NCI-H345 (cell line): ENCODE results near the gene NUCB2.

ENCODE experiments used
- DNase-seq: peaks from one replicate; lab custom pipeline; 2025; lab: John Stamatoyannopoulos, UW

The NUCB2 gene

DNA sequence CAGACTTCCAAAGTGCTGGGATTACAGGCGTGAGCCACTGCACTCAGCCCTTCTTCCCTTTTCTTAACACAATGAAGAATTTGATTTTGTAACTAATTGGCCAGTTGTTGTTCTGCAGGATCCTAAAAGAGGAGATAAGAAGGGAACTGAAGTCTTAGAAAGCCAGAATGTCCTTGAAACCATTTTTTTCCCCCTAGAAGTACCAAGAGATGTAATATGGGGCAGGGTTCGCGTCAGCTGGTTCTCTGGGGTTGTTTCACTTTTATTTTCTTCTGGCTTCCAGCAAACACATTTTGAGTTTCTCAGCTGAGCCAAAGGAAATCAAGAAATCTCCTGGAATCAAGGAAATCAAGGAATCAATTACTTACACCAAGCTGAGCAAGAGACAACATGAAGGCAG is 7.6 kb upstream of the NUCB2 start:
- no peak for DNase-seq

DNA sequence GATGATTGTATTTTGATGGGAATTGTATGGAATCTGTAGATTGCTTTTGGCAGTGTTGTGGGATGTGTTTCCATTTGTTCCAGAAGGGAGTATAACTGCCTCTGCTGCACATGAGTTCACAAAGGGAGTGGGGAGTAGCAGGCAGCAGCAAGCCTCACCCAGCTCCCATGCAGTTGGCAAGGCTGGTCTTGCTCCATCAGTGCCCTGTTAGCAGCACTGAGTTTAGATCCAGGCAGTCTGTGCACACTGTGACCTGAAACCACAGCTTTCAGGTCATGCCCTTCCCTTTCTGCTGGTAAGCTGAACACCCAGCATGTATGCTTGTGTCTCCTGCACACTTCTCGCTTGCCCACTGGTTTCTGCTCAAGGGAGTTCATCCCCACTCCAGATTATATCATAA is 3.7 kb upstream of the NUCB2 start:
- DNase-seq: no peak

DNA sequence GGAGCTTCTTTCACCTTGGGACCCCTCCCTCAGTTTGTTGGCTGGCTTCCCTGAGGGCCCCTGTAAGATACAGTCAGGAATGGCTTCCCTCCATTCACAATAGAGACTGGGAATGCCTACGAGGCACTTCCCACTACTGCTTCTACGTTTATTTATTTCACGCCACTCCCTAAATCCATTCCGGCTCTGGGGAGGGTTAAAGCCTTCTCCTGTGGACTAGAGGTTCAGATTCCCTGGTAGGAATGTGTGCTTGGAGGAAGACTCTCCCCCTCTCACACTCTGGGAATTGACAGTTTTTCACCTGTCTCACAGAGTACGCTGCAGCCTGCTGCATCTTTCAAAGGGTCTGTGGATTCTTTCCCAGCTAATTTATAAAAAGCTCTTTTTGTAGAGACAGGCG is 3.3 kb upstream of the NUCB2 start:
- DNase-seq: no peak

DNA sequence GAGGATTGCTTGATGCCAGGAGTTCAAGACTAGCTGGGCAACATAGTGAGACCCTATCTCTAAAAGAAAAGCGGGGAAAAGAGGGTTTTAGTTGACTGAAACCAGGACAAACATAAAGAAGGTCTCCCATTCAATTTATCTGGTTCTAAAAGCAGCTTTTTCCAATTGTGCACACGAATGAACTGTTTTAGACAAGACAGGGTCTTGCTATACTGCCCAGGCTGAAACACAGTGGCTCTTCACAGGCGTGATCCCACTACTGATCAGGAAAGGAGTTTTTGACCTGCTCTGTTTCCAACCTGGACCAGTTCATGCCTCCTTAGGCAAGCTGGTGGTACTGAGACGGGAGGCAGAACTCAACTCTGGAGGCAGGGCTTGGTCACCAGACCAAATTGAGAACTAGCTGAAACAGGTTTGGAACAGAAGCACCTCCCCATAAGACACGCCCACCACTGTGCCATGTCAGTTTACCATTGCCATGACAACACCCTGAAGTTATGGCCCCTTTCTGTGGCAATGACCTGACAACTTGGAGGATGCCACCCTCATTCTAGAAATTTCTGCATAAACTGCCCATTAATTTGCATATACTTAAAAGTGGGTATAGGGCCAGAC is 2.8 kb upstream of the NUCB2 start:
- no peak for DNase-seq

DNA sequence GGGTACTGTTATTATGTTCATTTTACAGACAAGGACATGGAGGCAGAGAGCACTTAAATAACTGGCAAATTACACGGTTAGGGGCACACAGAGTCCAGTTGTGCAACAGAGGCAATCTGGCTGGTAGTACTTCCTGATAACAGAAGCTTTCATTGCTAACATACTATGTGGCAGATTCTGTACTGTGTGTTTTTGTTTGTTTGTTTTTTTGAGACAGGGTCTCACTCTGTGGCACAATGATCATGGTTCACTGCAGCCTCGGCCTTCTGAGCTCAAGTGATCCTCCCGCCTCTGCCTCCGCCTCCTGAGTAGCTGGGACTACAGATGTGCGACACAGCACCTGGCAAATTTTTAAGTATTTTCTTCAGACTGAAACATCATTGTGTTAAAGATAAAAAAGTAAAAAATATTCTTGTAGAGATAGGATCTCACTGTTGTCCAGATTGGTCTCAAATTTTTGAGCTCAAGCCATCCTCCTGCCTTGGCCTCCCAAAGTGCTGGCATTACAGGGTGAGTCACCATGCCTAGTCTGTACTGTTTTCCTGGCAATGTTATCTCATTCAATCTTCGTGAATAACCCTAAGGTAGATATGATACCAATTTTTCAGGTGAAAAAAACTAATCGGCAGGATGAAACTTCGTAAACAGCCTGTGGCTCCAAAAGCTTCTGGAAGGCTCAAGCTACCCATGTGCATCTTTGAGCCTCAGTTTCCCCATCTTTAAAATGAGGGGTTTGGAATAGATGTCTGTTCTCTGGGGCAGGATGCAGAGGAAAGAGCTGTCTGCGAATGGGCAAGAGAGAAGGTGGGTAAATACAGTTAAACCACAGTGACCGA is 921 bp upstream of the NUCB2 start:
- DNase-seq: no peak

DNA sequence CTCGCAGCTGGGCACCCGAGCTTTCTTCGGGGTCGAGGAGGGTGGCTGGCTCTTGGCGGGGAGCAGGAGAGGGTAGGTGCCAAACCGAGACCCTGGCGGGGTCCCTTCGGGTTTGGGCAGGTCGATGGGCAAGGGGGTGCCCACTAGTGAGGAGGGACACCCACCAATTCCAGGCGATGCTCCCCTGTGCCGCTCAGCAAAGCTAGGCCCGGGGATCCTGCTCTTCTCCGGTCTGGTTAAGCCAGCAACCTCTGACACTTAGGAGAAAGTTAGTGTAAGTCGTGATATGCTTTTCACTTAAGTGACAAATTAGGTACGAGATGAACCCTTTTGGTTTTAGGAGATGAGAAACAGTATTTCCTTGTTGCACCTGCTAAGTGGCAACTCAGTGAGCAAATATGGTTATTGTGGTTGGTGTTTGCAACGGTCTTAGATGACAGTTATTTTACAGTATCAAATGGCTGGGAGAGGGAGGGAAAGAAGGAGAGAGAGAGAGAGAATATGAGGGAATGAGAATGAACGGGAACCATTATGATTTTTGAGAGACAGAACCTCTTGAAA is 565 bp downstream of the NUCB2 start:
- DNase-seq: peak; percentile 57

DNA sequence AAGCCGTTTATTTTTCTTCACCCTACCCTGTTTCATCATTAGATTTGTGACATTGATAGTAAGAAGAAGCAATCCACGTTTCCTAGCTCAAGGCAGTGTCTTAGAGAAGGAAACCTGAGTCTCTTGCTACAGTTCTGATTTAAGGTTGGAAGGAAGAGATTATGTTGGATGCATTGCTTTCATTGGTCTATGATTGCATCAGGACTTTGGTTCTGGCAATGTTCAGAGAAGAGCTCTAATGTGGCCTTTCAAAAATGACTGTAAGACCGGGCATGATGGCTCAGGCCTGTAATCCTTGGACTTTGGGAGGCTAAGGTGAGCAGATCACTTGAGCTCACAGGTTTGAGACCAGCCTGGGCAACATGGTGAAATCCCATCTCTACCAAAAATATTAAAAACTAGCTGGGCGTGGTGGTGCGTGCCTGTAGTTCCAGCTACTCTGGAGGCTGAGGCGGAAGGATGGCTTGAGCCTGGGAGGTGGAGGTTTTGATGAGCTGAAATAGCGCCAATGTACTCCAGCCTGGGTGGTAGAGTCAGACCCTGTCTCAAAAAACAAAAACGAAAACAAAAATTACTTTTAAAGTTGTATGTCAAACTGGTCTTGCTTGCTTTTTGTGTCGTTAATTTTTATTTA is 4.1 kb downstream of the NUCB2 start:
- DNase-seq: no peak

DNA sequence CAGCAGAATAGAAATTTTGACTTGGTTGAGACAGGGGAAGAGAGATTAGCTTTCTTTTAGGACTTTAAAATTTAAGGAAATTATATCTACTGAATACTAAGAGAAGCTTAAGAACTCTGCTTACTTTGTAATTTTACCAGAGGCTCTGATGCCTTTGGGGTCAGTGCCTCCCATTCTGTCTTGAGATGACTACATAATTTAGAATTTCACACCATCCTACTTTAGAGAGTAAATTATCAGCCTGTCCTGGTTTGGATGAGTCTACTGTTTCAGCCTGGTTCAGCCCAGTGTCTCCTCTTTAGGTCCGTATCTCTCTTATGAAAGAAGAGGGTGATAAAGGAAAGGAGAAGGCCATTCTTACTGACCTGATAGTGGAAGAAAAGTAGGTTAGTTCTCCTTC is 9.8 kb downstream of the NUCB2 start:
- no peak for DNase-seq

DNA sequence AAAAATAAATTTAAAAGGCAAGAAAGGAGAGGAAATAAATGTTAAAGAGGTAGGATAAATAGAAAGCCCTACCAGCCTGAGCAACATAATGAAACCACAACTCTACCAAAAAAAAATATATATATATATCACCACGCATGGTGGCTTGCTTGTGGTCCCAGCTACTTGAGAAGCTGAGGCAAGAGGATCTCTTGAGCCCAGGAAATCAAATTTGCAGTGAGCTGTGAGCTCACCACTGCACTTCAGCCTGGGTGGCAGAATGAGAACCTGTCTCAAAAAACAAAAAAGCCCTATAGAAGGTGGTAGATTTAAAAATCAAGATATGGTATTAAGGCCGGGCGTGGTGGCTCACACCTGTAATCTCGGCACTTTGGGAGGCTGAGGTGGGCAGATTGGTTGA is 10.5 kb downstream of the NUCB2 start:
- no peak for DNase-seq

DNA sequence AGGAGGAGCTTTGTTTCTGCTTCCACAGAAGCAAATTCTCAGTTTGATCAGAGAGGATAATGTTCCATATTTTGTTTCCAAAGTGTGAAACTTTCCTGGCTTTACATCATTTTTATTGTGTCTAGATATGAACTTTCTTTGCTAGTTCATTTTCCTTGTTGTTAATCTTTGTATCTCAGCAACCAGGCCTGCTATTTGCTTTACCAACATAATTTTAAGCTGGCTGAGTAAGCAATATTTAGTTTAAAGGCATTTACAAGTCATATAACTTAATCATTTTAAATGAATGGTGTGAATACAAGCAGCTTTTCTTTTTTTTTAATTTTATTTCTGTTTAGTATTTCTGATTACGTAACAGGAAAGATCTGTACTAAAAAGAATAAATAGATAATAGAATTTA is 15.2 kb downstream of the NUCB2 start:
- no peak for DNase-seq

DNA sequence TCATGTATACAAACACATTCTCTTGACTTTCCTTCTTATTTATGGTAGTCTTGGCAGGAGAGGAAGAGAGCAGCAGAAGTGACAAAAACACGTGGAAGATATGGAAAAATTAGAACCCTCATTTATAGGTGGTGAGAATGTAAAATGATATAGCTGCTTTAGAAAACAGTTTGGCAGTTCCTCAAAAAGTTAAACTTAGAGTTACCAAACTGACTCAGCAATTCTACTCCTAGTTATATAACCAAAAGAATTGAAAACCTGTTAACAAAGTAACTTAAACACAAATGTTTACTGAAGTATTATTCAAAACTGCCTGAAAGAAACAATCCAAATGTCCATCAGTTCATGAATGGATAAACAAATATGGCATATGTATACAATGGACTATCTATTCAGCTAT is 16.8 kb downstream of the NUCB2 start:
- DNase-seq: no peak

DNA sequence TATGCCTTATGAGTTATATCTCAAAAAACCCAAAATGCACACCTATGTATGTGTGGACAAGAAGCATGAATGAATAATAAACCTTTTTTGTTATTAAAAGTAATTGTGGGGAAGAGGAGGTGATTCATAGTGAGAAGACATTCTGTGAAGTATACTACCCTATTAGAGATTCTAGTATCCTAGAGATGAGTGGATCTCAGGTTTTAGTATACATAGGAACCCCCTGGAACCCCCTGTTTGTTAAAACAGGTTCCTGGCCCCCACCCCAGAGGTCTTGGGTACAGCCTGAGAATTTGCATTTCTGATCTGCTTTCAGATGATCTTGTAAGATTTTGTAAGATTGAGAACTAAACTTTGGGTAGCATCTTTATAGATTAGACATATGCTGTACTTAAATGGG is 17.5 kb downstream of the NUCB2 start:
- no peak for DNase-seq

DNA sequence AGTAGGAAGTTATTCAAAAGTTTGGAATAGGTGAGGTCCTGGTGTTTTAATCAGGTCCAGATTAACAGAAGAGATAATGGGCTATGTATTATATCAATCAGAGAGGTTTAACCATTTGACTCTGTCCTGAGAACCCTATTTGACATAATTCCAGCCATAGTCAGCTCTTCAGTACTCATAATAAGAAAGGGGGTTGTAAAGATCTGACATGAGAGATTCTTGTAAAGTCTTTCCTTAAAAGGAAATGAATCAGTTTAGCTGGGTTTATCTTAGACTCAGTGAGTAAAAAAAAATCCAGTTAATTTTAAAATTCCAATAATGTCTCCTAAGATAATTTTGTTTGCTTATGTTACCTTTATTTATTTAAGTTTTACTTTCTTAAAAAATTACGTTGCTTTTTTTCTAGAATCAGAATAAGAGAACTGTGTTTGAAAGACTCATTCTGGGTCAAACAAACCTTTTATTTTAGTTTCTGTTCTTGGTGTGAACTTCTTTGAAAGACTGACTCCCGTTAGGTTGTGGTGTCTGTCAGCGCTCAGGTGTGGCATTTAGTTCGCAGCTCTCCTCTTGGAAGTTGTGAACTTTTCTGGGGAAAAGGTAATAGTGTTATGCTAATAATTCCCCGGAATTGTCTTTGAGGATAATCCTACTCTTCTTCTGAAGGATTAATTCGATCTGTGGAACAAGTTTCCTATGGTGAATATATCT is 20.5 kb downstream of the NUCB2 start:
- DNase-seq: no peak

DNA sequence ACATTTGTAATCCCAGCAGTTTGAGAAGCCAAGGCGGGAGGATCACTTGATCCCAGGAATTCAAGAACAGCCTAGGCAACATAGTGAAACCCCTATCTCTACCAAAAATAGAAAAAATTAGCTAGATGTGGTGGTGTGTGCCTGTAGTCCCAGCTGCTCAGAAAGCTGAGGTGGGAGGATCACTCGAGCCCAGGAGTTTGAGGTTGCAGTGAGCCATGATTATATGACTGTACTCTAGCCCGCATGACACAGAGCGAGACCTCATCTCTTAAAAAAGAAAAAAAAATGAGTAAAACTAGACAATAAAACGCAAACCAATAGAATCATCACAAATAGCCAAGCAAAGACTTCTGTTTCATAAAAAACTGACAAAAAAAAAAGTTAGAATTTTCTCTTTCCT is 21.8 kb downstream of the NUCB2 start:
- no peak for DNase-seq

DNA sequence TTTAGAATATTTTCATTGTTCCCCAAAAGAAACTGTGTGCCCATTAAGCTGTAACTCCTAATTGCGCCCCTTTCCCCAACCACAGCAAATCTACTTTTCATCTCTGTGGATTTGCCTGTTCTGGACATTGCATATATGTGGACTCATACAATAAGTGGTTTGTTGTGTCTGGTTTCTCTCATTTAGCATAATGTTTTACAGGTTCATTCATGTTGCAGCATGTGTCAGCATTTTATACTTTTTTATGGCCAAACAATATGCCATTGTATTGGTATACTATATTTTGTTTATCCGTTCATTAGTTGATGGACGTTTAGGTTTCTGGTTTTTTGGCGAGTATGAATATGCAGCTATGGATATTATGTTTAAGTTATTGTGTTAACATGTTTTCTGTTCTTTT is 23.8 kb downstream of the NUCB2 start:
- no peak for DNase-seq

DNA sequence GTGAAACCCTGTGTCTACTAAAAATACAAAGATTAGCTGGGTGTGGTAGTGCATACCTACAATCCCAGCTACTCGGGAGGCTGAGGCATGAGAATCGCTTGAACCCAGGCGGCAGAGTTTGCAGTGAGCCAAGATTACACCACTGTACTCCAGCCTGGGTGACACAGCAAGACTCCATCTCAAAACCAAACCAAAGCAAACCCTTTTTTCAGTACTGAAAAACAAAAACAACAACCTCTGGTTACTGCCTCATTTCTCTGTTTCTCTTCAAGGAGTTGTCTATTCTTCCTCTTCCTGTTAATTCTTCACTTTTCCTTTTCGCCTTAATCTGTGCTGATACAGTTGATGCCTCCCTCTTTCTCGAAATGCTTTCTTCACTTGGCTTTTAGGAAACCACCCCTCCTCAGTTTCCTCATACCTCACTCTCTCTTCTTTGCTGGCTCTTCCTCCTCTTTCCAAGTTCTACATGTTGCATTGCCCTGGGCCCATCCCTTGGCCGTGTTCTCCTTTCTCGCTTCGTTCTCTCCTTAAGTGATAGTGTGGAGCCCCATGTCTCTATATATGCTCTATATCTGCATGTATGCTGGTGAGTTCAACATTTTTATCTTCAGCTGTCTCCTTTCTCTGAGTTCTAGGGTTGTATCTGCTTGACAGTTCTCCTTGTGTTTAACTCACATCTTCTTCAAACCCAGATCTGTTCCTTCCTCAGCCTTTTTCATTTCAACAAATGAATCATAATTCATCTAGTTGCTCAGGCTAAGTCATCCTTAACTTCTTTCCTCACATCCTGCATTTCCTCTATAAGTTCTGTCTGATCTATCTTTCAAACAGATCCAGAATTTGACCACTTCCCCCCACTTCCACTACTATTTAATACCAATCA is 37.1 kb downstream of the NUCB2 start:
- no peak for DNase-seq

DNA sequence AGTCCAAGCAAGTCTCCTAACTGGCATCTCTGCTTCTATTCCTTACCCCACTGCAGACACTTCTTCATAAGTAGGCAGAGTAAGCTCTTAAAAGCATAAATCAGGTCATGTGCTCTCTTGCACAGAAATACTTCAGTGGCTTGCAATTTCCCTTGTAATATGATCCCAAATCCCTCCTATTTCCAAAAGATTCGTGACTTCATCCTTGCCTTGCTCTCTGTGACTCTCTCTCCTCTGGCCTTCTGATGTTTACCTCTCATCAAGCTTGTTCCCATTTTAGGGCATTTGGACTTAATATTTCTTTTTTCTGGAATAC is 37.7 kb downstream of the NUCB2 start:
- DNase-seq: no peak

DNA sequence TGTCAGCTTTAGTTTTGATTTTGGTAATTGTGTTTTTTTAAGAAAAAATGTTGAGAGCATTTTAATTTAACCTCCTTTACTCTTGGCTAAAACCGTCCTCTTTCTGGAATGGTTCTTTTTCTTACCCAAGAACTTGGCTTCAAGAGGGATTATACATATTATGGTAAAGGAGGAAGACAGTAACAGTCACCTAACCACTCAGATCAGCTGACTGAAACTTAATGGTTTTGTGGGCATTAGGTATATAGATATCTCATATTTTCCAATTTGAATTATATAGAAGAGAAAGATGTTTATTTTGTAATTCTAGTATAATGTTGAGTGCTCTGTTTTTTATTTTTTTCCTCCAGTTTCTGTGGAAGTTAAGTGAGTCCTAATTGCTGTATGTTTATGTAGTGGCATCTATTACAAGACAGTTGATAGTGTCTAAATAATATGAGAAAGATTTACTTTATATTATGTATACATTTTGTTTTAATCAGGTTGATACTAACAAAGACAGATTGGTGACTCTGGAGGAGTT is 38.4 kb downstream of the NUCB2 start:
- no peak for DNase-seq

DNA sequence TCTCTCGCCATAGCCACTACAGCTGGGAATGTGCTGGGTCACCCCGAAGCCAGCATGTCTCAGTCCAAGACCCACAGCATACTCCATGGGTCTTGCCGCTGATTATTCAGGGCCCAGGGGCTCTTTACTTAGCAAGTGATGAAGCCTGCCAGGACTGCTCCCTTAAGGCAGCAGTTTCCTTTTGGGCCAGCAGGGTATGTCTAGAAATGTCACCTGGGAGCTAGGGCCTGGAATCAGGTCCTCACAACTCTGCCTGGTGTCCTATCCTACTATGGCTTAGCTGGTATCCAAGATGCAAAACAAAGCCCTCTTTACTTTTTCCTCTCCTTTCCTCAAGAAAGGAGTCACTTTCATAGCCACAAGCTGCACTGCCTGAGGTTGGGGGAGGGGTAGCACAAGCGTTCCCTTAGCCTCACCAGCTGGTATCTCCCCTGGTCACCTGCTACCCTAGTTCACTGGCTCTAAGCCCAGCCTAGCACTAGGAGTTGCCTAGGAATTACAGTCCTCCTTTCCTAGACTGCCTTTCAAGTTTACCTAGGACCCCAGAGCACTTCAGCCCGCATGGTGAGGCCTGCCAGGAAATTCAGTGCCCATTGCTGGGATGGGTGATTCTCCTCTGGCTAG is 52.4 kb downstream of the NUCB2 start:
- DNase-seq: no peak

DNA sequence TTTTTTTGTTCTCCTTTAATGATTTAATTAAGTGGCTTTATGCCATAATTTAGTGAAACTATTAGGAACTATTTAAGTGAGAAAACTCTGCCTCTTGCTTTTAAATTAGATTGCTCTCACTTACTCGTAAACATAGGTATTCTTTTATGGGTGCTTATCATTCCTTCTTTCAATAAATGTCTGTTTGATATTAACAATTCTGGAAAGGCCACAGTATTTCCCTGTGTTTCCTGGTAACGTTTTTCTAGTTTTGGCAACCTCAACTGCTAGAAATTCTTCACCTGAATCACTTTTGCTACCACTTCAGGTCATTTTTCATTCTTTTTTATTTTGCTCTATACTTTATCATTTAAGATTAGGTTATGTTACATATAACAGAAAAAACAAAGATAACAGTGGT is 55.1 kb downstream of the NUCB2 start:
- DNase-seq: no peak
